BJ (cell line): ENCODE results near the gene ALAS1. TPM values are rescaled to one million over a fixed set of nuclear protein-coding genes. Genes with fewer than 3 reads are reported as not detected.

Source experiments
- CTCF ChIA-PET: fragments of 350-600 bp; formaldehyde crosslinking; extraction: SDS; loops from one replicate; lab custom pipeline; 2021; ENCODE audit warnings: antibody characterized with exemption, inconsistent platforms; lab: Yijun Ruan, JAX
- POLR2A ChIA-PET: fragments of 300-600 bp; sonication (Branson Sonifier 250); formaldehyde crosslinking; extraction: SDS; loops from one replicate; lab custom pipeline; 2021; ENCODE audit warnings: antibody characterized with exemption; lab: Charles Lee
- DNase-seq: peaks from one replicate; pipeline ENCODE4 v3.0.0-alpha.2; 2011; ENCODE audit warnings: low read depth
- H3K27me3 ChIP-seq: 2 replicates; pipeline ENCODE4 v1.6.0; 2011; ENCODE audit warnings: low read length; ENCODE audit not compliant: control insufficient read depth, insufficient read depth
- H3K36me3 ChIP-seq: 2 replicates; pipeline ENCODE4 v1.5.1; 2011; ENCODE audit warnings: low read length; ENCODE audit not compliant: control insufficient read depth, insufficient read depth
- H3K4me3 ChIP-seq: 2 replicates; pipeline ENCODE4 v1.5.1; 2011; ENCODE audit warnings: low read depth, mild to moderate bottlenecking, control low read depth, low read length
- CTCF ChIP-seq: IDR thresholded peaks from 2 replicates; pipeline ENCODE4 v1.5.1; 2011; ENCODE audit warnings: low read depth, mild to moderate bottlenecking, control low read depth, inconsistent platforms, low read length, moderate library complexity; ENCODE audit not compliant: insufficient read depth
- polyA plus RNA-seq: library from polyadenylated mRNA; depleted of rRNA; stranded (reverse); fragments of >200 nt; gene quantifications from 2 replicates; pipeline ENCODE4 v1.2.3, GENCODE V29; 2011

ALAS1 gene
- polyA plus RNA-seq, 1 experiment, result 51.7 TPM

GRCh38 chr3:52195291-52195597 lies 2.7 kb upstream of the ALAS1 start:
- DNase-seq, result no peak
- CTCF ChIA-PET, result interaction anchor here (0.9 kb wide), 1 partner anchor 145 kb away, joined by 3 read pairs; no protein-coding TSS in a partner anchor
- TF ChIP-seq CTCF, result no peak
- Histone ChIP-seq H3K36me3 (peaks cover 2% of the 10 kb centered on the region; the same call in 1 of the 2 replicates), H3K4me3 (no peak overlapping the region), H3K27me3 (no peaks in the 10 kb centered on the region)
- POLR2A ChIA-PET, result no interaction called here

- TF ChIP-seq CTCF, result no peak
- no peak for DNase-seq
- ChIA-PET CTCF (interaction anchor here (0.6 to 1.9 kb wide), 5 partner anchors 24 to 221 kb away, joined by 3 to 7 read pairs (median 4); partner anchors contain the start of gene ABHD14A), POLR2A (no interaction called here)
- Histone ChIP-seq H3K4me3 (no peak overlapping the region), H3K36me3 (peaks cover 2% of the 10 kb centered on the region; the same call in 1 of the 2 replicates), H3K27me3 (no peaks in the 10 kb centered on the region)
Observed at GRCh38 chr3:52195823-52196331, 2.1 kb upstream of the ALAS1 start.

- no peak overlapping the region for H3K4me3 ChIP-seq
- ChIA-PET POLR2A (interaction anchor here (0.6 kb wide), 1 partner anchor 92 kb away, joined by 3 read pairs; no protein-coding TSS in a partner anchor), CTCF (interaction anchor here (0.9 to 1.9 kb wide), 9 partner anchors 10 to 222 kb away, joined by 3 to 7 read pairs (median 4); partner anchors contain the start of genes ABHD14A, POC1A, TWF2 and WDR82)
Observed at GRCh38 chr3:52196977-52197376, 983 bp upstream of the ALAS1 start.

GRCh38 chr3:52197499-52197841 lies 490 bp upstream of the ALAS1 start:
- POLR2A ChIA-PET, result interaction anchor here (0.6 kb wide), 1 partner anchor 92 kb away, joined by 3 read pairs; no protein-coding TSS in a partner anchor
- Histone ChIP-seq H3K36me3 (peaks cover 6% of the 10 kb centered on the region), H3K4me3 (peak overlapping the region; percentile 95), H3K27me3 (no peaks in the 10 kb centered on the region)
- CTCF ChIA-PET, result interaction anchor here (1.0 to 1.9 kb wide), 6 partner anchors 10 to 81 kb away, joined by 3 to 7 read pairs (median 4); partner anchors contain the start of genes POC1A, TWF2 and WDR82
- DNase-seq, result no peak
- no peak for TF ChIP-seq CTCF

More at GRCh38 chr3:52196977-52197376, 983 bp upstream of the ALAS1 start:
- Histone ChIP-seq H3K36me3 (peaks cover 4% of the 10 kb centered on the region), H3K27me3 (no peaks in the 10 kb centered on the region)
- no peak for TF ChIP-seq CTCF
- no peak for DNase-seq

- ChIA-PET POLR2A (no interaction called here), CTCF (interaction anchor here (1.0 kb wide), 1 partner anchor 144 kb away, joined by 3 read pairs; no protein-coding TSS in a partner anchor)
- DNase-seq, result no peak
- H3K27me3 ChIP-seq, result no peaks in the 10 kb centered on the region
- H3K36me3 ChIP-seq, result peaks cover 12% of the 10 kb centered on the region
- TF ChIP-seq CTCF, result no peak
- peak overlapping the region; percentile 95 for H3K4me3 ChIP-seq
Observed at GRCh38 chr3:52198643-52199608, 966 bp downstream of the ALAS1 start.
